Hindlimb muscle (tissue), 1 donor: ENCODE data around the gene LGALS9B. TPM values are rescaled to one million over a fixed set of nuclear protein-coding genes. Genes with fewer than 3 reads are reported as not detected.
"Not testable (repeated sequence)": the region's sequence is repeated elsewhere in the genome, so short reads cannot be mapped to it uniquely, and the experiment has no call there.

Source experiments
- DNase-seq: peaks from one replicate; pipeline ENCODE4 v3.0.0-alpha.2; 2013
- polyA plus RNA-seq: library from polyadenylated mRNA; unstranded; fragments of 120-200 nt; gene quantifications from one replicate; pipeline ENCODE4 v1.2.1, GENCODE V29; 2013; ENCODE audit not compliant: insufficient read length

Gene LGALS9B
- polyA plus RNA-seq, 1 donor = not detected

DNA sequence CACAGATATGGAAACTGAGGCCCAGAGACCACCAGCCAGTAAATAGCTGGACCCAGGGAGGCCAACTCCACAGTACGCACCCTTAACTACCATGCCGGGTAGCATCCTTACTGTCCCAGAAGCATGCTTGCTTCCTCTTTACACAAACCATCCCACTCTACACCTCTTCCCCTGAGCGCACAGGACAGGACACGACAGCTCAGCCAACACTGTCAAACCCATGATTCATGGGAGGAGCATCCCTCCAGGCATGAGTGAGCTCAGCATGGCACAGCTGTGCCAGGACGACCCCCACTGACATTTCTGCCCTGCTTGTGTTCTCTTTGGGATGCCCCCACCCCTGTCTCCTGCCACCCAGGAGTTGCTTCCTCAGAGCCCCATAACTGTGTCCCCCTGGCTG, 340 bp downstream of the LGALS9B start:
- not testable (repeated sequence) for DNase-seq

GRCh38 chr17:20466553-20466952, 786 bp downstream of the LGALS9B start:
- DNase-seq = not testable (repeated sequence)

- DNase-seq = not testable (repeated sequence)
Observed at GRCh38 chr17:20465535-20465934, 1.8 kb downstream of the LGALS9B start.

GRCh38 chr17:20464854-20465414, 2.4 kb downstream of the LGALS9B start:
- DNase-seq = not testable (repeated sequence)

- DNase-seq = not testable (repeated sequence)
Observed at GRCh38 chr17:20462158-20462557, 5.2 kb downstream of the LGALS9B start.

GRCh38 chr17:20457848-20458381, 9.4 kb downstream of the LGALS9B start:
- not testable (repeated sequence) for DNase-seq

- not testable (repeated sequence) for DNase-seq
Observed at GRCh38 chr17:20455106-20455505, 12.2 kb downstream of the LGALS9B start.

DNA sequence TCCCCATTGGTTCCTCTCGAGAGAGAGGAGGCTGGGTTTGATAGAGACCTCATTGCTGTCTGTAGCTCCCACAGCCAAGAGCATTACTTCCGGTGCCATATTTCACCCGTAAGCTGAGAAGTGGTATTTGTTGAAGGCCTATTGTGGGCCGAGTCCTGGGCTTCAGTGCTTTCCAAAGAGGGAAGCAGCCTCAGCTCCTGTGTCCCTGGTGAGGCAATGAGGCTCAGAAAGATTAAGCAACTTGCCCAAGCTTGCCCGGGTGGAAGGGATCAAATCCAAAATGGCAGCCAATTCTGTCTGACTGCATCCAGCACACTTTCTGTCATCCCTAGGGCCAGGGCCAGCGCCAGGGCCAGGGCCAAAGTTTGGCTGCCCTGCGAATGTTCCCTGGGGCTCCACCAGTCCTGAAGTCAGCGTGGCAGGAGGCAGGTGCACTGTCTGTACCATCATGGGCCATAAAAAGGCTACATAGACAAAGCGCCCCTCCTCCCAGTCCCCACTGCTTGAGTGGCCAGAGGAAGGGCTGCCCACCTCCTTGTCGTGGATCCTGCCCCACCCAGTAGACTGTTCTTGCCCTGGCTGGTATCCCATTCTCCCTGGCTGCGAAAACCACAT, 13.4 kb downstream of the LGALS9B start:
- DNase-seq = not testable (repeated sequence)

DNA sequence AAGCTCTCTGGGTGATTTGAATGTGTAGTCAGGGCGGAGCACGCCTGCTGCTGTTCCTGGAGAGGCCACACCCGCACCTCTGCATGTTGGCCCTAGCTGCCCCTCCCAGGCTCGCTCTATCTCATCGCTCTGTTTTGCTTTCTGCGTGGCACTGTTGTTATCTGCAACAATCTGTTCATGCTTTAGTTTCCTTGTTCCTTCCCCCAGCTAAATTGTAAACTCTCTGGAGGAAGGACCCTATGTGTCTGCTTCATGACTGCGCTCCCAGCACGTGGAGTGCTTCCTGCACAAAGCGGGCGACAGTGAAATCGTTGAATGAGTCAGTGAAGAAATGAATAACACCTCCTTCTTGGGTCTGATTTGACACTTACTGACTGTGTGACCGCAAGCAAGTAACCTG, 16.5 kb downstream of the LGALS9B start:
- DNase-seq = not testable (repeated sequence)

- not testable (repeated sequence) for DNase-seq
Observed at GRCh38 chr17:20447534-20448321, 19.6 kb downstream of the LGALS9B start.

GRCh38 chr17:20446895-20447294, 20.4 kb downstream of the LGALS9B start:
- DNase-seq = not testable (repeated sequence)

DNA sequence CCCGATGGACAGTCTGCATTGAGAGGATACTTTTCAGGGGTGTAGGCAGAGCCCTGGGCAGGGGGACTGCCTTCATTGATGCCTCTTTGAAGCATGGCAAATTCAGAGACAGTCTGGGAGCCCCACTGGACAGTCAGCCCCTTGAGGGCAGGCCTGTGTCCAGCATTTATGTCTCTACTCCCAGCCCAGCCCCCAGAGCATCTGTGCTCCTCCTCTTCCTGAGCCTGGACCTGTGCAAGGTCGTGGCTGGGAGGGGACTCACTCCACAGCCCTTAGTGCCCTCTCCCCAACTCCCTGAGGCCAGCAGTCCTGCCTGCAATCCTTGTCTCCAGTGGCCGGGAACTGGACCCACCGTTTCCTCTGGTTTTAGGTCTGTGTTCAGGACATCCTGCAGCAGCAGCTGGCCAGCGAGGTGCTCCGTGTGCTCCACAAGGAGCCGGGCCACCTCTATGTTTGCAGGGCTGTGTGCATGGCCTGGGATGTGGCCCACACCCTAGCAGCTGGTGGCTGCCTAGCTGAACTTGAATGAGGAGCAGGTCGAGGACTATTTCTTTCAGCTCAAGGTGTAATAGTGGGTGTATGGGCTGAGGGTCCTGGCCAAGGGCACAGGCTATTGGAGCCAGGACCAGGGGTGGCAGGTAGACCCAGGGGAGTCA, 22.6 kb downstream of the LGALS9B start:
- not testable (repeated sequence) for DNase-seq

DNA sequence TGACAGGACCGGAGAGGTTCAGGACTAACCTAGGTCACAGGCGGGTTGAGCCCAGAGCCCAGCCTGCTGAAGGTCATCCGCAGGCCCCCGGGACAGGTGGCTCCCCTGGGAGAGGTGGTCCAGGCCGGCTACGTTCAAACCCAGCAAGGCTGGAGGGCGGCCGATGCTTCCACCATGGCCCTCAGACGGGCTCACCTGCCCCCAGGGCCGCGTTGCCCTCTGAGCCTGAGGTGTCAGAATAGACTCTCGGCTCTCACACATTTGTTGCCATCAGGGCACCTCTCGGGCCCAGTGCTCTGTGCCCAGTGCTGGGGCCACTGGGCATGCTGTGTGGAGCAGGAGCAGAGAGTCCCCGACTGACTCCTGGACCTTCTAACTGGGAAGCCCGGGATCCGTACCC, 23.2 kb downstream of the LGALS9B start:
- not testable (repeated sequence) for DNase-seq

- not testable (repeated sequence) for DNase-seq
Observed at GRCh38 chr17:20443632-20444031, 23.7 kb downstream of the LGALS9B start.

- DNase-seq = not testable (repeated sequence)
Observed at GRCh38 chr17:20440665-20441064, 26.7 kb downstream of the LGALS9B start.

DNA sequence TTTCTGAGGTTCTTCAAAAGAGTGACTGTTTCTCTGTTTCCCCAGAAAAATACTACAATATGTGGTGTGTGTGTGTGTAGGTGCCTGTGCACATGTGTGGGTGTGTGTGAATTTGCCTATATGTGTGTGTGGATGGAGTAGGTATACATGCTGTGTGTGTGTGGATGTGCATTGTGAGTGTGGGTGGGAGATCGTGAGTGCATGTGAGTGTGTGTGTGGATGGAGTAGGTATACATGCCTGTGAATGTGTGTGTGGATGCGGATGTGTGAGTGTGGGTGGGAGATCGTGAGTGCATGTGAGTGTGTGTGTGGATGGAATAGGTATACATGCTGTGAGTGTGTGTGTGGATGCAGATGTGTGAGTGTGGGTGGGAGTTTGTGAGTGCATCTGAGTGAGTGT, 32.2 kb downstream of the LGALS9B start:
- DNase-seq = not testable (repeated sequence)

DNA sequence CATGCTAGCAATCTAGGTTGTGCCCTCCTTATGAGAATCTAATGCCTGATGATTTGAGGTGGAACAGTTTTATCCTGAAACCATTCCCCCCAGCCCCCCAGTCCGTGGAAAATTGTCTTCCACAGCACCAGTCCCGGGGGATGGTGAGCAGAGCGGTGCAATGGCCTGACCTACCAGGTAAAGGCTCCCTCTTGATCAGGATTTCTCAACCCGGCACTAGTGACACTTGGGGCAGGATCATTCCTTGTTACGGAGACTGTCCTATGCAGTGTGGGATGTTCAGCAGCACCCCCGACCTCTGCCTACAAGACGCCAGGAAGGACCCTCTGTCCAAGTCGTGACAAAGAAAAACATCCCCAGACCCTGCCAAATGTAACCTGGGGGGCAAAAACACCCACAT, 34.0 kb downstream of the LGALS9B start:
- not testable (repeated sequence) for DNase-seq

GRCh38 chr17:20427264-20427663, 40.1 kb downstream of the LGALS9B start:
- not testable (repeated sequence) for DNase-seq

GRCh38 chr17:20422826-20423225, 44.5 kb downstream of the LGALS9B start:
- not testable (repeated sequence) for DNase-seq

DNA sequence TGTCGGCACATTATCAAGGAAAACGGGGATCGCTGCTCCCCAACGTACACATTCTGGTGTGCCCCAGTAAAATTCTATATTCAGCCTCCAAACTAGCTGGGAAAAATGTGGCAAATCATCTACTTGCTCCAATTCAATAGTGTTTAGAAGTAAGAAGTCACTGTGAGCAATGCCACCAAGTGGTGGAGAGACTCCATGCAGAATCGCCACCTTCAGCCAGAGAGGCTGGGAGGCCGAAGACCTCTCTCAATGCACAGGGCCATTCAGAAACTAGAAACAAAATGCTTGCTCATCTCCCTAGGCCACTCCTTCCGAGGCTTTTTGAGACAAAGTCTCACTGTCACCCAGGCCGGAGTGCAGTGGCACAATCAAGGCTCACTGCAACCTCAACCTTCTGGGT, 48.5 kb downstream of the LGALS9B start:
- not testable (repeated sequence) for DNase-seq

DNA sequence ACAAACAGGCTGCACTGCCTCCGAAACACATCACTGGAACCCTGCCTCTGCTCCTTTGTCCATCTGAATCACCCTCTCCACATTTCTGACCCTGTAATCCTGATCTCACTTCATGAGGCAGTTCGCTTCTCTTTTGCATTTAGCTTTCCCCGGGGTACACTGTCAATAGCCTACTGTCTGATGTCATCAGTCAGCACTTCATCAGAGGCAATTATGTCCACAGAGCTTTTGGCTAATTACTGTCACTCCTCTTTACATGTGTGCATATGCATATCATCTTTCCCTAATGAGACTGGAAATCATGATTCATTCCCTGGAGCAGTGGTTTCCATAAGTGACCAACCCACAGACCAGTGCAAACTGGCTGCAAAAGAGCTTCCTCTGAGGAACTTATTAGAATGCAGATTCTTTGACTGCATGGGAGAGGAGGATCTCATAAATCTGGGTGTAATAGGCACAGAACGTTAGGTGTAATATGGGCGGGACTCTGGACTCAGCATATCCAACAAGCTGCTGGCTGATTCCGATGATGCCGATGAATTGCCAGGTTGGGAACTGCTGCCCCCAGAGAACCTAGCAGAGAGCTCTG, 49.8 kb downstream of the LGALS9B start:
- DNase-seq = not testable (repeated sequence)

DNA sequence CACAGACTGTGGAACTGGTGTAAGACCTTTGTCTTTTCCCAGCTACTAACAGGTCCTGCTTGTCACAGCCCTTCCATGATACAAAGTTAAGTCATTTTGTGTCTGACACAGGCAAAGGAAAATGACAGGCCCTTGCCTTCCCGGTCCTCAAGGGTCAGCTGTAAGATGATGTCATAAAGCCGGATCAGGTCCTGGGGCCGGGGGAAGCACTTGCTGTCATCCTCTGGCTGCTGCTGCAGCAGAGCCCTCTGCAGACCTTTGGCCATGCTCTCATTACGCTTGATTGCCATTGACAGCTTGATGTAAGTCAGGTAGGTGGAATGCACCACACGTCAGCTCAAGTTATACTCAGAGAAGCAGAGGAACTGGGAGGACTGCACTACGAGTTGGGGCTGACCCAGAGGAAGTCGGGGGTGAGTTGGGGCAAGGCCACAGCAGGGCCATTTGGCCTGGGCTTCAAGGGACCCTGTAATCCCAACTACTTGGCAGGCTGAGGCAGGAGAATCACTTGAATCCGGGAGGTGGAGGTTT, 50.9 kb downstream of the LGALS9B start:
- not testable (repeated sequence) for DNase-seq
